ENCODE data around the gene CREB3L2.
A peak's percentile ranks its signal among the peaks of the same experiment; 100 is the strongest.
"Not testable (repeated sequence)": the region's sequence is repeated elsewhere in the genome, so short reads cannot be mapped to it uniquely, and the experiment has no call there.

The CREB3L2 gene

GRCh38 chr7:137987018-137987349, 14.9 kb downstream of the CREB3L2 start:
- Histone ChIP-seq H3K27me3 (ENCODE audit: low read depth, low read length) (no peaks in the 10 kb centered on the region), H3K4me3 (ENCODE audit: low read depth in 1 of 2, low read length in 2 of 2) (no peak overlapping the region), H3K4me1 (ENCODE audit: control insufficient read depth in 1 of 2, insufficient read depth in 2 of 2, low read length in 2 of 2) (peaks cover 36 to 84% of the 10 kb centered on the region in 2 donors), H3K9me3 (ENCODE audit: control insufficient read depth in 1 of 2, low read length in 2 of 2) (no peaks in the 10 kb centered on the region), H3K36me3 (ENCODE audit: control insufficient read depth in 1 of 2, insufficient read depth in 2 of 2, low read length in 2 of 2) (no peaks in the 10 kb centered on the region), H3K27ac (ENCODE audit: low read length) (peak overlapping the region; percentile 34)

DNA sequence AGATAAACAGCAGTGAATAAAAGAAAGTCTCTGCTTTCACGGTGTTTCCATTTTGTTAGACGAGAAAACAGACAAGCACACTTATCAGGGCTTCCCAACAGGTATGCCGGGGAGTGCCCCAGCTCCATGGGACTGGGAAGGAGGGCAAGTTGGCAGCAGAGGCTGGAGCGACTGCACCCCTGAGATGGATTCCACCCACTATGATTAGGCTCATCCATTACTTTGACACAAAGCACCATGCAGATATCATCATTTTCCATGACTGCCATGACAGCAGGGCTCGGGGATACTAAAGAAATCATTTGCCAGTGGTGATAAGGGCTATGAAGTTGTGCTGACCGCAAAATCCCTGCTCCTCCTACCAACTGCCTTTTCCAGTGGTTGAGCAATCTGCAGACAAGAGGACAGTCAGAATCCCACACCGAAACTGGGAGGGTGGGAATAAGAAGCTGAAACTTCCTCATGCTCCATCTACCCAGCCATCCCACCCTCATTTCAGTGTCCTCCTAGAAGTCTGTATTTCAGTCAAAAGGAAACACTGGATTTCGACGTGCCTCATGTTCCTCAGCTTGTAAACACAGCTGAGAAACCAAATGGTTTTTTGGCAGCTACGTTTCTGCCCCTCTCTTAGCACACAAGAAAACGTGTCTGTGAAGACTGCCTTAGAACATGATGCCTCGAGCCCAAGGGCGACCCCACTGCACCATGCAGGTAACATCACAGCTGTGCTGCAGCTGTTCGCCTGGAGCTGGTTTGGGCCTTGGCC, 15.5 kb downstream of the CREB3L2 start:
- H3K4me3 ChIP-seq (ENCODE audit: low read depth in 1 of 2, low read length in 2 of 2): peak overlapping the region in 1 of 2 donors; percentile 27
- peak overlapping the region; percentile 52 for H3K27ac ChIP-seq (ENCODE audit: low read length)
- no peaks in the 10 kb centered on the region for H3K9me3 ChIP-seq (ENCODE audit: control insufficient read depth in 1 of 2, low read length in 2 of 2)
- no peaks in the 10 kb centered on the region for H3K27me3 ChIP-seq (ENCODE audit: low read depth, low read length)
- peaks cover 34 to 88% of the 10 kb centered on the region in 2 donors for H3K4me1 ChIP-seq (ENCODE audit: control insufficient read depth in 1 of 2, insufficient read depth in 2 of 2, low read length in 2 of 2)
- H3K36me3 ChIP-seq (ENCODE audit: control insufficient read depth in 1 of 2, insufficient read depth in 2 of 2, low read length in 2 of 2): no peaks in the 10 kb centered on the region

DNA sequence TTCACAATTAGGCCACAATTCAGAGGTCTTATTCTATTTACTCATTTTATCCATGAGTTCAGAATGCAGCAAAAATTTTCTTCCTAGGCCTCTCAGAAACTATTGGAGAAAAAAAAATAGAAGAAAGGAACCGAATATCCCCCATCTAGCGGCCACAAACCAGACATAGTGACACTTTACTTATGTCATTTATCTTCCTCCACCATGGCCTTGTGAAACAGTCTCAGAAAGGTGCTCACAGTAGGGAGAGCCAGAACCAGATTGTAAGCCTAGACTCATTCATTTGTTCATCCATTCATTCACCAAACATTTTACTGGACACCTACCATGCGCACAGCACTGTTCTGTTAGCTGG, 16.0 kb downstream of the CREB3L2 start:
- Histone ChIP-seq H3K9me3 (ENCODE audit: control insufficient read depth in 1 of 2, low read length in 2 of 2) (no peaks in the 10 kb centered on the region), H3K27ac (ENCODE audit: low read length) (peak overlapping the region; percentile 52), H3K4me1 (ENCODE audit: control insufficient read depth in 1 of 2, insufficient read depth in 2 of 2, low read length in 2 of 2) (peaks cover 36 to 91% of the 10 kb centered on the region in 2 donors), H3K4me3 (ENCODE audit: low read depth in 1 of 2, low read length in 2 of 2) (no peak overlapping the region), H3K36me3 (ENCODE audit: control insufficient read depth in 1 of 2, insufficient read depth in 2 of 2, low read length in 2 of 2) (no peaks in the 10 kb centered on the region), H3K27me3 (ENCODE audit: low read depth, low read length) (no peaks in the 10 kb centered on the region)

DNA sequence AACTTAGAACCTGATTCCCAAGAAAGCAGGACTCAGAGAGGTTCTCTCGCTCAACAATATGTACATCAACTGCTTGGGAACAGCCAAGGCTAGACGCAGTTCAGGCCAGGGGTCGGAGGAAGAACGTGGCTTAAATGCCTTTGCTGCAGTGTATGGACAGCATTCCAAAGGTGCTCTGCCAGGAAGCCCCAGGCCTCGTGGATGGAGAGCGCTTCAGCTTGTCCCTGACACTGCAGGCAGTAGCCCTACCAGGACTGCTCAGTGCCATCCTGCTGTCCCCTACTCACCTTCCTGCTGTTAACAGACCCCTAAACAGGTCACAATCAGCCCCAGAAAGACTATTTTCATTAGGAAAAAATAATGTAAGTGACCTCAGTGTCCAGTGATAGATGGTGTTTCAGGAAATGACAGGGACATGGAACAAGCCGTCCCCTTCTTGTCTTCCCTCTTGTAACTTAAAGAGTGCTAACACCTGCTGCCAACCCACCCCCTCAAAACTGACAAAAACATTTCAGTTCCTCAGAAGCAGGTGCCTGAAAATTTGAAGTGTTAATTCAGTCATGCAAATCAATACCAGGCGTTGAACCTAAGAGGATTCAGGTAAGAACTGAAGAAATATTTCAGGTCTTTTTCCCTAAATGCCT, 16.5 kb downstream of the CREB3L2 start:
- H3K4me1 ChIP-seq (ENCODE audit: control insufficient read depth in 1 of 2, insufficient read depth in 2 of 2, low read length in 2 of 2): peaks cover 36 to 91% of the 10 kb centered on the region in 2 donors
- H3K36me3 ChIP-seq (ENCODE audit: control insufficient read depth in 1 of 2, insufficient read depth in 2 of 2, low read length in 2 of 2): no peaks in the 10 kb centered on the region
- no peaks in the 10 kb centered on the region for H3K9me3 ChIP-seq (ENCODE audit: control insufficient read depth in 1 of 2, low read length in 2 of 2)
- H3K4me3 ChIP-seq (ENCODE audit: low read depth in 1 of 2, low read length in 2 of 2): no peak overlapping the region
- peak overlapping the region; percentile 26 for H3K27ac ChIP-seq (ENCODE audit: low read length)
- no peaks in the 10 kb centered on the region for H3K27me3 ChIP-seq (ENCODE audit: low read depth, low read length)

DNA sequence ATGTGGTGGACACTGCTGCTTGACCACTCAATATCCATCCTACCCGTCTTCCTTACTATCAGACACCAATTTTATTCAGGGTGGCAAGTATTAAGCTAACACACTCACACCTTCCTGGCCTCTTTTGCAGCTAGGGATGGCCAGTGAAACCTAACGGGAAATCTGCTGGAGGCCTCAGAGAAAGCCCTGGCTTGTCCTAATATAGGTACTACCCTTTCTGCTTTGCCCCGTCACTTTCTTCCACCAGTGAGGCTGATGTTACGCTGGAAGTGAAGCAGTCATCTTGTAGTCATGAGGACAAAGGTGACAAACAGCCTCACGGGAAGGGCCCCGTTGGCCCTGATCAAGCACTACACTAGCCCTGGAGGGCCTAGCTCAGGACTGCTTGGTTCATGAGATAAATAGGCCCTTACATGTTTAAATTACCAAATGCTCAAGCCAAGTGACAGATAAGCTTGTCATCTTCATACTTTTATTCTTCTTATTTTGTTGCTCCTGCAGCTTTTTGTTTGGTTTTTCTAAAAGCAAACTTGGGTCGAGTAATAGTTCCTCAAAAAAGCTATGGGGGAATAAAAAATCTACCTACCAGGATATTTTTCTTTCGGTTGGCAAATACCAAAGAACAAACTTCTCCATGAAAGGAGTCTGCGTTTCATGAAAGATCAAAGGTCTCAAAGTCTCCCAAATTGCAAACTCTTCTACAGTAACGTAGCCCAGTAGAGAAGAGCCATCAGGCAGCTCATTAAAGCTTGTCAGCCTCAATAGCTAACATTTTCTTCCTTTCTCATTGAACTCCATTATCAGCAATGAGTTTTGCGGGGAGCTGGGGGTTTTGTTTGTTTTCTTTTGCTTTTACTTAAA, 17.5 kb downstream of the CREB3L2 start:
- Histone ChIP-seq H3K36me3 (ENCODE audit: control insufficient read depth in 1 of 2, insufficient read depth in 2 of 2, low read length in 2 of 2) (no peaks in the 10 kb centered on the region), H3K27me3 (ENCODE audit: low read depth, low read length) (no peaks in the 10 kb centered on the region), H3K4me1 (ENCODE audit: control insufficient read depth in 1 of 2, insufficient read depth in 2 of 2, low read length in 2 of 2) (peaks cover 29 to 90% of the 10 kb centered on the region in 2 donors), H3K4me3 (ENCODE audit: low read depth in 1 of 2, low read length in 2 of 2) (no peak overlapping the region), H3K27ac (ENCODE audit: low read length) (peak overlapping the region; percentile 26), H3K9me3 (ENCODE audit: control insufficient read depth in 1 of 2, low read length in 2 of 2) (no peaks in the 10 kb centered on the region)

DNA sequence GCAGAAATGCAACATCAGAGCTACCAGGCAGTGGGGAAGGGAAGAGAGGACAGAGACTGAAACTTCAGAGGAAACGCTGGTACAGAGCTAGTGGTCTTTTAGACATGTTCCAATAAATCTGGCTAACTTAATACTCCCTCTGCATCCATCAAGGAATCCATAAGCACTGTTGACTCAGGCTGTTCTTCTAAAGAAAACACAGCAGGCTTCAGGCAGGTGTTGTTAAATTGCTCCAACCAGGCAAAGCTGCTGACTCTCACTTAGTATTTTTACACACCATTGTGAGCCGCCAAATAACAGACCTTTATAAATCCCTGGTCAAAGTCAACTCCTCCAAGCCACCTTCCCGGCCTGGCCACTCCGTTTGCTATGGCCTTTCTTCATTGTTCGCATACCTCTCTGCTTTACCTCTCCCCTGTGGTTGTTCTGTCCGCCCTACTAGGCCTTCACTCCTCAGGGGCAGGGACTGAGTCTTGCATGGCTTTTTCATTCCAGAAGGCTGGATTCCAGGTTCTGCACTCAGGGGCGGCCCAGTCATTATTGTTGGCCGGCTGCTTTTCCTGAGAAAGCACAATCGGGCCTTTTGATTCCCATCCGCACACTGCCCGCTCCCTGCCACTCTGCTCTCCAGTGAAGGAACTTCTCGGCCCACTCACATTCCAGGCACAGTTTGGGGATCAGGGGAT, 18.4 kb downstream of the CREB3L2 start:
- Histone ChIP-seq H3K4me3 (ENCODE audit: low read depth in 1 of 2, low read length in 2 of 2) (no peak overlapping the region), H3K9me3 (ENCODE audit: control insufficient read depth in 1 of 2, low read length in 2 of 2) (no peaks in the 10 kb centered on the region), H3K27me3 (ENCODE audit: low read depth, low read length) (no peaks in the 10 kb centered on the region), H3K4me1 (ENCODE audit: control insufficient read depth in 1 of 2, insufficient read depth in 2 of 2, low read length in 2 of 2) (peaks cover 27 to 87% of the 10 kb centered on the region in 2 donors), H3K36me3 (ENCODE audit: control insufficient read depth in 1 of 2, insufficient read depth in 2 of 2, low read length in 2 of 2) (no peaks in the 10 kb centered on the region), H3K27ac (ENCODE audit: low read length) (peak overlapping the region; percentile 19)

DNA sequence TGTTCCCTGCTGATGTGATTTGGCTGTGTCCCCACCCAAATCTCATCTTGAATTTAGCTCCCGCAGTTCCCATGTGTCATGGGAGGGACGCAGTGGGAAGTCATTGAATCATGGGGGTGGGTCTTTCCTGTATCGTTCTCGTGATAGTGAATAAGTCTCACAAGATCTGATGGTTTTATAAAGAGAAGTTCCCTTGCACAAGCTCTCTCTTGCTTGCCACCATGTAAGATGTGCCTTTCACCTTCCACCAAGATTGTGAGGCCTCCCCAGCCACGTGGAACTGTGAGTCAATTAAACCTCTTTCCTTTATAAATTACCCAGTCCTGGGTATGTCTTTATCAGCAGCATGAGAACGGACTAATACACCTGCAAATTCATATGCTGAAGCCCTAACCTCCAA, 19.5 kb downstream of the CREB3L2 start:
- peaks cover 24 to 86% of the 10 kb centered on the region in 2 donors for H3K4me1 ChIP-seq (ENCODE audit: control insufficient read depth in 1 of 2, insufficient read depth in 2 of 2, low read length in 2 of 2)
- not testable (repeated sequence) for H3K27ac ChIP-seq (ENCODE audit: low read length); H3K4me3 ChIP-seq (ENCODE audit: low read depth in 1 of 2, low read length in 2 of 2); H3K9me3 ChIP-seq (ENCODE audit: control insufficient read depth in 1 of 2, low read length in 2 of 2); H3K27me3 ChIP-seq (ENCODE audit: low read depth, low read length); H3K36me3 ChIP-seq (ENCODE audit: control insufficient read depth in 1 of 2, insufficient read depth in 2 of 2, low read length in 2 of 2)

- H3K4me3 ChIP-seq (ENCODE audit: low read depth in 1 of 2, low read length in 2 of 2): no peak overlapping the region
- peak overlapping the region; percentile 19 for H3K27ac ChIP-seq (ENCODE audit: low read length)
- no peaks in the 10 kb centered on the region for H3K36me3 ChIP-seq (ENCODE audit: control insufficient read depth in 1 of 2, insufficient read depth in 2 of 2, low read length in 2 of 2)
- H3K27me3 ChIP-seq (ENCODE audit: low read depth, low read length): no peaks in the 10 kb centered on the region
- H3K4me1 ChIP-seq (ENCODE audit: control insufficient read depth in 1 of 2, insufficient read depth in 2 of 2, low read length in 2 of 2): peaks cover 21 to 83% of the 10 kb centered on the region in 2 donors
- H3K9me3 ChIP-seq (ENCODE audit: control insufficient read depth in 1 of 2, low read length in 2 of 2): no peaks in the 10 kb centered on the region
These were observed 20.2 kb downstream of the CREB3L2 start for GRCh38 chr7:137981668-137982067.

DNA sequence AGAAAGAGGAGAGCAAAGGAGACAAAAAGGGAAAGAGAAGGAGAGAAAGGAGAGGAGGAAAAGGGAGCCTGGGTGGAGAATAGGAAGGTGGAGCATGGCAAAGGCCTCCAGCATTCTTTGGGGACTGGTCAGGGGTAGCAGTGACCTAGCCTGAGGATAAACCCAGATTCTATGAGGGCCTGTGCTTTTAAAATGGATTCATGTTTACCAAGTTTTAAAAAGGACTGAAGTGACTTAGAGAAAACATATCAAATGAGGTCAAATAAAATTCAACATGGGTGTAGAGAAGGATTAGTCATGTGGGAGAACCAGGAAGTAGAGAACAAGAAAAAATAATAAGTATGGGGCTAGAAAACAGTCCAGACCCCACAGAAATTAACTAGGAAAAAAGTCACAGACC, 20.7 kb downstream of the CREB3L2 start:
- Histone ChIP-seq H3K36me3 (ENCODE audit: control insufficient read depth in 1 of 2, insufficient read depth in 2 of 2, low read length in 2 of 2) (no peaks in the 10 kb centered on the region), H3K27ac (ENCODE audit: low read length) (peak overlapping the region; percentile 19), H3K4me1 (ENCODE audit: control insufficient read depth in 1 of 2, insufficient read depth in 2 of 2, low read length in 2 of 2) (peaks cover 16 to 83% of the 10 kb centered on the region in 2 donors), H3K9me3 (ENCODE audit: control insufficient read depth in 1 of 2, low read length in 2 of 2) (no peaks in the 10 kb centered on the region), H3K27me3 (ENCODE audit: low read depth, low read length) (no peaks in the 10 kb centered on the region), H3K4me3 (ENCODE audit: low read depth in 1 of 2, low read length in 2 of 2) (no peak overlapping the region)

DNA sequence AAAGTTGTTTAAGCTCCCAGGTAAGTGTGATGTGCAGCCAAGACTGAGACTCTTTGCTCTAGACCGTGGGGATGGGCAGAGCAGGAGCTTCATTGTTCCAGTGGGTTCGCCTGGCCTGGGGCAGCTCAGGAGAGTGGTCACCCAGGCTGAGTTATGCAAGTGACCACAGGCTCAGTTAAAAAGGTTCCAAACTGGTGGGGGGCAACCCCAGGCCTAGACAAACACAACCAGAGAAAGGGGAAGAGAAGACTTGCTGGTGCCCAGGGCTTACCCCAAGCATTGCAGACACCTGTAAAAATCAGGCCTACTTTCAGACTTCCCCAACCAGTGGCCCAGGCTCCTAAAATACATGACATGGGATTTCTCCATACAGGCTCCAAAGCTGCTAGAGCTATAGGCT, 21.6 kb downstream of the CREB3L2 start:
- H3K9me3 ChIP-seq (ENCODE audit: control insufficient read depth in 1 of 2, low read length in 2 of 2): no peaks in the 10 kb centered on the region
- no peak overlapping the region for H3K4me3 ChIP-seq (ENCODE audit: low read depth in 1 of 2, low read length in 2 of 2)
- no peaks in the 10 kb centered on the region for H3K27me3 ChIP-seq (ENCODE audit: low read depth, low read length)
- H3K27ac ChIP-seq (ENCODE audit: low read length): peak overlapping the region; percentile 19
- H3K36me3 ChIP-seq (ENCODE audit: control insufficient read depth in 1 of 2, insufficient read depth in 2 of 2, low read length in 2 of 2): no peaks in the 10 kb centered on the region
- H3K4me1 ChIP-seq (ENCODE audit: control insufficient read depth in 1 of 2, insufficient read depth in 2 of 2, low read length in 2 of 2): peaks cover 12 to 82% of the 10 kb centered on the region in 2 donors
